ENCODE measurements around the gene NAA16.

The NAA16 gene

DNA sequence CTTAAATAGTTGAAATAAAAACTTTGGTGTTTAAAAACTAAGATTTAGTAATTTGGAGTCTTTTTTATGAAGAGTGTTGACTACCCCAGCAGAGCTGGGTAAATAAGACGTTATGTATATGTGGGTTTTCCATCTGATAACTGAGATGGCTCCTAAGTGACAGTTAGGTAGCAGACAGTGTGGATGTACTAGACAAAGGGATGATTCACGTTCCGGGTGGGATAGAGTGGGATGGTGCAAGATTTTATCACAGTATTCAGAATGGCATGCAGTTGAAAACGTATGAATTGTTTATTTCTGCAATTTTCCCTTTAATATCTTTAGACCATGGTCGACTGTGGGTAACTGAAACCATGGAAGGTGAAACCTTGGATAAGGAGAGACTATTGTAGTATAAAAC lies 50.4 kb downstream of the NAA16 start:
- no peak for DNase-seq

DNA sequence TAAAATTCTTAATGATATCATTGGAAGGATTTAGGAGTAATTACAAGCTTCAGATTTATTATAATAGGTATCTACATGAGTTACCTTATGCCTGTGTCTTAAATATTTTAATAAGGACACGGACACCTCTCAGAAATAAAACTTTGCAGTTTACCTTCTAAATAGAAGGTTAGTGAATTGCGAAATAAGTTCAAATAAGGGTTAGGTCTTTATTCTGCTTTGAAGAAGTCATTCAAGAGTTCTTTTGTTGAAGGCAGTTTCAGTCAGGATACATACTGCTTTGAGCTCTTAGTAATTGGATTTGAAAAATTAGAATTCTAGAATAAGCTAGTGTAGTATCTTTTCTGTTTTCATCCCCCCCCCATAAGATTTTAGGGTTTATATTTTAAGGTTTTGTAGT lies 53.0 kb downstream of the NAA16 start:
- DNase-seq, result no peak

DNA sequence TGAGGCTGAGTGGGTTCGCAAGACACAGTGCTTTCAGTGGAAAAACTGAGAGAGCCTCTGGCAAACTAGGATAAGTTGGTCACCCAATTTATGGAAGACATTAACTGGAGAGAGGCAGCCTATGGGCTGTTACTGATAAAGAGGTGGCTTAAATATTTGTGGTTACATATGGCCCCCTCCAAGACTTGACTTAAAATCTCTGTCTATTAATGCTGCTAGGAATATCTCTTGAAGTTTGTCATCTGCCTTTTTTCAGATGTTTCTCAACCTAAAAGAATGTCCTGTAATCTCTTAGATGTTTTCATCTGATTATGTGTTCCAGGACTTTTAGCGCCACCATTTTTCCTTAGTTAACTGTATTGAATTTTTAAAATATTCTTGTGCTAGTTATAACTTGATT lies 54.6 kb downstream of the NAA16 start:
- no peak for DNase-seq

DNA sequence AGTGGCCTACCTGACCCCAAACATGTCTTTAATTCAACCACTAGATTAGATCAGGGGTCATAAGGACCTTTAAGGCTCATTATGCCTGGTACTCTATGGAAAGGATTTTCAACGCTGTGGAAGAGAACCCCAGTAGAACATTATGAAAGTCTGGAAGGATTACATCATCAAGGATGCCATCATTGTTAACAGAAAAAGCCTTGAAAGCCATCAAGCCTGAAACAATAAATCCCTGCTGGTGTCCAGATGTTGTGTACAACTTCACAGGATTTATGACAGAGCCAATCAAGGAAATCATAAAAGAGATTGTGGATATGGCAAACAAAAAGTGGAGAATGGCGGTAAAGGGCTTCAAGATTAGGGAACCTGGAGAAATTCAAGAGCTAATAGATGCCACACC lies 59.7 kb downstream of the NAA16 start:
- DNase-seq, result no peak

DNA sequence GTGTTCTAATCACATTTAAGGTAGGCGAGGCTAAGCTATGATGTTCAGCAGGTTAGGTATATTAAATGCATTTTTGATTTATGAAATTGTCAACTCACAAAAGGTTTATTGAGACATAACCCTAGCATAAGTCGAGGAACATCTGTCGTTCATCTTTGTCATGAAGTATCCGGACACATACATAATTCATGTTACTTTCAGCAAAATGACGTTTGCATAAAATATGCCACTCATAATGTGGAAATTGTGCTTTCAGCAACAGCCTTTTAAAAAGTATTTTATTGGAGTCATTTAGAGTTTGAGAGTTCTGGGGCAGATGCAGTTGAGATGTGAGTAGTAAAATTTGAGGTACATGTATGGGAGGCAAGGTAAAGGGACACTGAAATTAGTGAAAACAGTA lies 66.4 kb downstream of the NAA16 start:
- no peak for DNase-seq

DNA sequence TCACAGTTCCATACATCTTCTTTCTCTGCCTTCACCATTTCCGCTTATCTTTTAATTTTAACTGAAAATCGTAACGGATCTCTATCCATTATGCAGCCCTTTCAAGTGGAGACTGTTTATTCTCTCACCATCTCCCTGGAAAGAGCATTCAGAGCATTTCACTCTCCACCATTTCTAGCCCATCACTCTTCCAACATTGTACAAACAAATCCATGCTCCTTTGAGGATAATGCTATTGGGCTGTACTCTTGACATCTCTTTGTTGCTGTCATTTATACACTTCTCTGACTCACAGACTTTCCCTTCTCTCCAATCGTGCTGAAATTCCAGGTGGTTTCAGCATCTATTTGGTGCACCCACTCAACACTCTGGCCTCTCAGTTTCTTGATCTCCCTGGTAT lies 71.4 kb downstream of the NAA16 start:
- DNase-seq, result no peak

DNA sequence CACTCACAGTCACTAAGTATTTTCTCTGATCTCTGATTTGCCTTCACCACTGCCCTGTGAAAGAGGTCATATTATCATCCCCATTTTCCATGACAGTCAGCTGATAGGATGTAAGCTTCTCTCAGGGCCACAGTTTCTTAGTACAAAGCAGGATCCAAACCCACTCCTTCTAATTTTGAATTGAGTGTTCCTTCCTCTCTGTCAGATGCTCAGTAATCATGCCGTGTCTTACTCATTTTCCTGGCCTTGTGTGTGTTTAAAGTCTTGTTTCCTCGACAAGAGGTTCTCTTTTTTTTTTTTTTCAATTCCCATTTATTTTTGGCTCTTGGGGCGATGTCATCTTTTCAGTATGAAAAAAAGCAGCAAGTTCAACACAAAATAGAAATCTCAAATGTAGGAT lies 72.3 kb downstream of the NAA16 start:
- DNase-seq, result no peak

DNA sequence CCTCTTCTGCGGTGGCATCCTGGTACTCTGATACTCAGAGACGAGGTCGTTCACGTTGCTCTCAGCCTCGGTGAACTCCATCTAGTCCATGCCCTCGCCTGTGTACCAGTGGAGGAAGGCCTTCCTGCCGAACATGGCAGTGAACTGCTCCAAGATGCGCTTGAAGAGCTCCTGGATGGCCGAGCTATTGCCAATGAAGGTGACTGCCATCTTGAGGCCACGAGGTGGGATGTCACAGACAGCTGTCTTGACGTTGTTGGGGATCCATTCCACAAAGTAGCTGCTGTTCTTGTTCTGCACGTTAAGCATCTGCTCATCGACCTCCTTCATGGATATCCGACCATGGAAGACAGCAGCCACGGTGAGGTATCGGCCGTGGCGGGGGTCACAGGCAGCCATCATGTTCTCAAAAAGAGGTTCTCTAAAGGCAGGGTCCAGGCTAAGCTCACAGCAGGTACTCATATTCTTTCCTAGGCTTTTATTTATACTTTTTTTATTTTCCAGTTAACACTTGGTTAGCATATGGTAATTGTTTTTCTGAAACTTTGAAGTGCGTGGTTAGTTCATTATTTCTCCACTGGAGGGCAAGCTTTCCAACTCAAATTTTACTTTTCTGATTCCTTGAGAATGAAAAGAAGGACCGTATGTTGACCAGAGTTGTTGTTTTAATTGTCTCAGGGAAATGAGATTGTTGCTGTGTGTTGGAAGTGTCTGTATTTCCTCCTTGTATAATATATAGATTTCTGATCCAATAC lies 73.9 kb downstream of the NAA16 start:
- no peak for DNase-seq

DNA sequence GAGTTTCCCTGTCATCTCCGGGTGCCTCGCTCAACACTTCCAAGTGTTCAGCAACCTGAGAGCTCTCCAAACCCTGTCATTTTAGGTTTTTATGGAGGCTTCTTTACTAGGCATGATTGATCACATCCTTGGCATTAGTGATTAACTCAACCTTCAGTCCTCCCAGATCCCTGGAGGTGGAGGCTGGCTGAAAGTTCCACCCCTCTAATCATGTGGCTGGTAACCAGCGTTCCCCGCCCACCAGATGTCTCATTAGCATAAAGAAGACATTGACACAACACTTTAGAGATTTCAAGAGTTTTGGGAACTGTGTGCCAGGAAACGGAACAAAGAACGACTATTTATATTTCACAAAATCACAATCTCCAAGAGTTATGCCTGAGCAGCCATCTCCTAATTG lies 75.1 kb downstream of the NAA16 start:
- DNase-seq, result no peak

DNA sequence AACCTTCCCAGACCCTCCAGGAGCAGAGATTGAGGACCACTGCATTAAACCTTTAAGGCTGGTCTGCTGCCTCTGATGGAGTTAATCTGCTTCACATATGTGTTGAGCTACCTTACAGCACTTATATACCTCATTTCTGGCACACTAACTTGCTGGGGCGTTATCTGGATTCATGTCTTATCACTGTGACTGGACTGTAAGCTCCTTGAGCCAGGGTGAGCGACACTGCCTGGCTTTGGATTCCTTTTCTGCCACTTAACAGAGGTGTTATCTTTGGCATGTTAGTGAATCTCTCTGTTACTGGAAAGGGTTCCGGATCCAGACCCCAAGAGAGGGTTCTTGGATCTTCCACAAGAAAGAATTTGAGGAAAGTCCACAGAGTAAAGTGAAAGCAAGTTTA lies 76.5 kb downstream of the NAA16 start:
- DNase-seq, result no peak

DNA sequence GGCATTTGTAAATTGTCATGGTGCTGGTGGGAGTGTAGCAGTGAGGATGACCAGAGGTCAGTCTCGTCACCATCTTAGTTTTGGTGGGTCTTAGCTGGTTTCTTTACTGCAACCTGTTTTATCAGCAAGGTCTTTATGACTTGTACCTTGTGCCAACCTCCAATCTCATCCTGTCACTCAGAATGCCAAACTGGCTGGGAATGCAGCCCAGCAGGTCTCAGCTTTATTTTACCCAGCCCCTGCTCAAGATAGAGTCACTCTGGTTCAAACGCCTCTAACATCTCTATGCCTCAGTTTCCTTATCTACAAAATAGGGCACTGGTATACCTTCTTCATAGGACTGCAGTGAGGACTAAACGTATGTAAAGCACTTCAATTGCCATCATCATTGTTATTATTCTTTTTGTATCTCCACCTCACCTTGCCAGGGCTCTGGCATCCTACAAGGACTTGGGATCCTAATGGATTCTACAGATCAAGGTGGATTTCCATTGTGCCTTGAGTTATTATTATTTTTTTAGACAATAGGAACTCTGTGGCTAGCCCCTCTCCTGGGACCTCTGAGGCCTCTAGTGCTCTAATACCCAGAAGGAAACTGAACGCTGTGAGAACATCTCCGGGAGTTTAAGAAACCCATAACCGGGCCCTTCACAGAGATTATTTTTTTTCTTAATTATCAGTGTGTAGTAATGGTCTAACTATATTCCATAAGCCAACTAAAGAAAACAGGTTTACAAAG lies 77.2 kb downstream of the NAA16 start:
- DNase-seq, result no peak

DNA sequence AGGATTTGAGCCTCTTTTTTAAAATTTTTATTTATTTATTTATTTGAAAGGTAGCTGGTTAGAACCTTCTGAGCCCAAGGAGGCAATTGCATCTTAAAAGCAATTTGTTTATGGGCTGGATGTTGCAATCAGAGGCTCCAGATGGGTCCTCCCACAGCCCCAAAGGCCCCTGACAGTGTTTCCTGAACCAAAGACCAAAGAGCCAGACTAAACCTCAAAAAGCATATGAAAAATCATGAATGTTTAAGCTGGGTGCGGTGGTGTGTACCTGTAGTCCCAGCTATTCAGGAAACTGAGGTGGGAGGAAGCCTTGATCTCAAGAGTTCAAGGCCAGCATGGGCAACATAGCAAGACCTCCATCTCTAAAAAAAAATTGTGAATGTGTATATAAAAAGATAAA lies 78.5 kb downstream of the NAA16 start:
- DNase-seq, result no peak

DNA sequence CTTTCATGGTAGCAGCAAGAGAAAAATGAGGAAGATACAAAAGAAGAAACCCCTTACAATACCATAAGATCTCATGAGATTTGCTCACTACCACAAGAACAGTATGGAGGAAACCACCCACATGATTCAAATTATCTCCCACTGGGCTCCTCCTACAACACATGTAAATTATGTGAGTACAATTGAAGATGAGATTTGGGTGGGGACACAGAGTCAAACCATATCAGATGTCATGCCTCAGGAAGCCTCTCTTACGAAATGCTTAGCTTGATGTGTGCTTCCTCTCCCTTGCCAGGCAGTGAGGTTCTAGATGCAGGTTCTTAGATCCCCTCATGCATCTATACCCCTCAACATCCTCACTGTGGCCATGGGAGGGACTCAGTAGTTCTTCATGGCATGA lies 83.1 kb downstream of the NAA16 start:
- no peak for DNase-seq

DNA sequence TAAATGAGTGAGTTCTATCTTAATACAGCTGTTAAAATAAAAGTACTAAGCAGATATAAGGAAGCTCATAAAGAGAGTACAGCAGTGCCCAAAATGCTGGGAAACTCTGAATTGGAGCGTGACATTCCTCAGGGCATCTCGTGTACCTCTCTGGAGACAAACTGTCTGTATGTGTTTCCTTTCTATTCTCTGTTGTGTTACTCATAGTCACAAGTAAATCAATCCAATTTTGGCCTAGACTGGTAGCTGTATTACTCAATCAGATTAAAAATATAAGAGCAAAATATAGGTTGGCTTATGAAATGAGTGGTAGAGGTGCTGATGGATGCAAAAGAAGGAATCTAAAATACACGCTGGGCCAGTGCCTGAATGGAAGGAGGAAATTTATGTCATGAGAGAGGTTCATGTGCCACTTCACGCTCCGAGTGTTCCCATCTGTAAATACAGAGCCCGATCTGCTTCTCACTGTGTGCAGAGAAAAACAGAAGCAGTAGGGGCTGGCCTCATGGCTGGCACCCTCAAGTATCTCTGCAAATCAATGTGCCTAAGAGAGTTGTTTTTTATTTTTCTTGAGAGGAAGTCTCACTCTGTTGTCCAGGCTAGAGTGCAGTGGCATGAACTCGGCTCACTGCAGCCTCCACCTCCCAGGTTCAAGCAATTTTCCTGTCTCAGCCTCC lies 87.6 kb downstream of the NAA16 start:
- no peak for DNase-seq

DNA sequence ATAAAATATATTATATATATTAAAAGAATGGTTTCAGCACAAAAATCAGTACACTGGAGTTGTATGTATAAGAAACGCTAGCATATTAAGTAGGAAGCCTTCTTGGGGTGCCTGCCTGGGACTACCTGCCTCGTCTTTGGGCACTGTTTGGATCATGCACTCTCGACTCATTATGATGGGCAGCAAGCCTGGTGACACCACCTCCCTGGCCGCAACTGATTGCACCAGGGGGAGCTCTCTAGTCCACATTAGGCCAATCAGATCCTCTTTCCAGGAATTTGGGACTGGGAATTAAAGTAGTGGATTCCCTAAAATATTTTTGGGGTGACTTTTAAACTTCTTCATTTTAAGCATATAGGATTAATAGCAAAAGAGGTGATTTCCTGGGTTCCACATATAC lies 90.3 kb downstream of the NAA16 start:
- no peak for DNase-seq

DNA sequence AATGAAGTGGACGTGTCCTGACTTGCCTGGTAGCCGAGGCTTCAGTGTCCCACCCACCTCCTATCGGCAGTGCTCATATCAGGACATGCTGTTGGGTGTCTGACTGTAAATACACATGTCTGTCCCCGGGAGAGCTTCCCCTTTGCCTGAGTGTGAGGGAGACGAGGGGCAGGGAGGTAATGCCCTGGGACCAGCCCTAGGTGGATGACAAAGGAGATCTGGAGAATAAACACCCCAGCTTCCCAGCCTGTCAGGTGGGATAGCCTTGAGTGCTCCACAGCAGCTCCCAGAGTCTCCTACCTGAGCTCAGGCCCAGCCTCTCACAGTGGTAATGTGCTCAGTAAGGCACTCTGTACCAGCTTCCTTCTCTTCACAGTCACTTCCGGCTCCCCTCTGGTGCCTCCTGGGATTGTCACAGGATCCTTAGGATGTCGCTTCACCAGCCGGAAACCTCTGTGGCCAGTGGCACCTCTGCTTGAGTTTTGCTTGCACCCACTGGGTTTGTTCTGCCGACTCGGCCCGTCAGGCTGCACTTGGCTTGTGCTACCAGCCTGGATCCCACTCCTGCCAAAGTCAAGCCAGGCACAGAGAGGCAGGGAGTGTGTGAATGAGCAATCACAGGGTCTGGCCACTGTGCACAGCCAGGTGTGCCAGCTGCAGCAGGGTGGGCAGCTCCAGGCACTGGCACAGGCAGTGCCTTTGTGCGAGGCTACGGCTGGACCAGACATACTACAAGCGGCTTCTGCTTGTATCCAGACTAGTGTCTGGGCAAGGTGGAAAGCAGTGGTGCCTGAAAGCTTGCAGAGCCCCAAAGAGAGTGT lies 91.8 kb downstream of the NAA16 start:
- DNase-seq, result no peak

DNA sequence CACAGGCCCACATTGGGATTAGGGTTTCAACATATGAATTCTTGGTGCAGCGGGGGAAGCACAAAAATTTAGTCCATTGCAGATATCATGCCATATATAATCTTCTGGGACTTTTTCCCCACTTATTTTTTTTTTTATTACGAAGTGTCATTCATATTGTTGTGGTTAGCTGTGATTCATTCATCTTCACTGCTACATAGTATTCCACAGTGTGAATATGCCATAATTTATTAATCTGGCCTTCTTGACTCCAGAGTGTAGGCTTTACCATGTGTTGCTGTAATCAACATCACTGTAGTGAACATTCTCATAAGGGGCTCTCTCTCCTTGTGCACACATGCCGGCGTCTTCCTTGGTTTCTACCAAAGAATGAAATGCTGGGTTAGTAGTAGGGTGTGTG lies 92.9 kb downstream of the NAA16 start:
- DNase-seq, result no peak

DNA sequence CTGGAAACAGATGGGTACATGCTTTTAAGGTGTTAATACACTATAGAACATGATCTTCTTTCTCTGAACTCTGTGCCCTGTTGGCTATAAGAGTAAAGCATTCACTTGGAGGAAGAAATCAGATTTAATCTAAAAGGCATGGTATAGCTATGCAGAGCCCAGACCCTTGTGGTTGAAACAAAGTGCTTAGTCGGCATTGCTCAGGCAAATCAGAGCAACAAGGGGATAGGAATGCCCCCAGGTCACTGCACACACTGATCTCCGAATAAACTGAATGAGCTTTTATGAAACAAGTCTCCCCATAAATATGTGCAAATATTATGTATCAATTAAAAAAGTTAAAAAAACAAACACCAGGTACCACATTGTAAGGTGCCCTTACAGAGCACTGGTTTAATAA lies 94.3 kb downstream of the NAA16 start:
- DNase-seq, result no peak

DNA sequence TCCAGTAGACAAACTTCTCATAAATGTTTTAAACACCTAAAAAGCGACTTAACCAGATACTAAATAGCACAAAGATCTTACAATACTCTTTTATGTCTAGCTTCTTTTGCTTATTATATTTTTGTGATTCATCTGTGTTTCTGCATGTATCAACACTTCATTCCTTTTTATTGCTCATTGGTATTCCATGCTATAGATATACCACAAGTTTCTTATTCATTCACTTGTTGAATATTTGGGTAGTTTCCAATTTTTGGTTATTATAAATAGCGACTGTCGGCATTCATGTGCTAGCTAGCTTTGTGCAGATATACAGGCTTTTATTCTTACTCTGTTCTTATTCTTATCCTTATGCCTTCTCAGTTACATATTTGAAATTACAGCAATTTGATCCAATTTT lies 96.3 kb downstream of the NAA16 start:
- DNase-seq, result no peak

DNA sequence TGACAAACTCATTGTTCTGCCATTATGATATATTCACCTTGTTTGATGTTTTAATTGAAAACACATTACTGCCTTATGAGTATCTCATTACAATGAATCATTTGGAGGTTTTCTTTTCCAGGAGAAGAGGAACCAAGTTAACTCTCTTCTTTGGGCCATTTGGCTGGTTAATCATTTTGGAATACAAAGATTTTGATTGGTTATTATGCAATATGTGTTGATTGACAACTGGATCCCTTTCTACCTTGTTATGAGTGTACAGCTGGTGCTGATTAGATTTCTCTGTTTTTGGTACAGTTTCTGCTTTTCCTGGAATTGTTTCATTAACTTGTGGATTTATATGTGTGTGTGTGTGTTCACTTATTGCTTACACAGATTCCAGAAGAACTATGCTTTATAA lies 97.1 kb downstream of the NAA16 start:
- DNase-seq, result no peak

DNA sequence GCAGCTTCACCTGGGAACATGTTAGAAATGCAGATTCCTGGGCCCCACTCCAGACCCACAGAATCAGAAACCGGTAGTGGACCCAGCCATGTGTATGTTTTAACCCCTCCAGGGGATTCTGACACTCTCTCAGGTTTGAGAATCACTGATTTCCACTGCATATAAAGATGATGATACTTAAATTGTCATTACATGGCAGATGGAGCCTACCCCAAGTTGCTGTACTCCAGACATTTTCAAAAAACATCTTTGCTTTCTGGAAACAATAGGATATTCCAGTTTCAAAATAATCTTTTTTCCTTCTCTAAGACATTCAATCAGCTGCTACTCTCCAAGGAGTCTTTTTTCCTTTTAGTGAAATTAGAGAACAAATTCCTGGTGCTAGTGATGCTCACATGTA lies 97.7 kb downstream of the NAA16 start:
- no peak for DNase-seq

DNA sequence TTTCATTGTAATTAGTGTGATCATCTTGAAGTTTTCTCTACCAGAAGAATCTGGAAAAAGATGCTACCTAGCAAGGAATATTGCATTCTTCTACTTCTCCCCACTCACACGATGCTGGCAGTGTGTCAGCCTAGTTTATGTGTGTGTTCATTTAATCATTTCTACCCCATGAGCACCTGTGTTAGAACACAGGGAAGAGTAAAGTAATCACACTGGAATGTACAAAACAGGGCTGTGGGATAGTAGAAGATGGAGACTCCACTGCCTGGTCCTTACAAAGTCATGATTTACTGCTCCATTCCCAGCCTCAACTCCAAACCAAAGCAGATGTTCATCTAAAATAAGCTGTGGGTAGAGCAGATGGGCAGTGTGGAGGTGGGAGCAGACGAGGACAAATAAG lies 98.5 kb downstream of the NAA16 start:
- no peak for DNase-seq

DNA sequence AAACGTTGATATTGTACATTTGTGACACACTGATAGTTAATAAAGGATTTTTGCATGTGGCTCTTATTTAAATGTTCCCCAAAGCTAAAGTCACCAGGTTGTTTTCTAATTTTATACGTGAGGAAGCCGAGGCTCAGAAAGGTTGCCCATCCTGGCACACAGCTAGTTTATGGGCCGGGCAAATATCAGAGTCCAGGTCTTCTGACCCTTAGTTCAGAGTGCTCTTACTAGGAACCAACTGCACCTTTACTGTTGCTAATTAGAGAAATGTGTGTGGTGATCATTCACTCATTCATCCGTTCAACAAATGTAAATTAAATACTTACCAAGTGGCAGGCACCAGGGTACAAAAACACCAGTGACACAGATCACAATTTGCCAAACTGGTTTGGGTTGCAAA lies 100.0 kb downstream of the NAA16 start:
- no peak for DNase-seq
